K562 (cell line): ENCODE data around the gene ASB7. TPM values are rescaled to one million over a fixed set of nuclear protein-coding genes. Genes with fewer than 3 reads are reported as not detected.

Source experiments
- ATAC-seq: fragments of 200-7000 bp; cut with Tn5 transposase; 3 replicates; pipeline ENCODE4 v1.9.1; 2020; ENCODE audit warnings: moderate library complexity
- BruUV-seq: library from RNA; stranded (reverse); fragments of 400-500 nt; replicated peaks from 2 replicates; lab custom pipeline; 2021; lab: Mats Ljungman, UMichigan
- CTCF ChIA-PET: fragments of 300-600 bp; formaldehyde crosslinking; extraction: SDS; loops from one replicate; lab custom pipeline; 2021; ENCODE audit warnings: low intra/inter-chr PET ratio; lab: Yijun Ruan, JAX
- POLR2A ChIA-PET: fragments of 300-600, 350-650 bp; sonication (Branson Sonifier 250); formaldehyde crosslinking; extraction: SDS; loops from one replicate; lab custom pipeline; 2021; ENCODE audit warnings: antibody characterized with exemption, inconsistent platforms; lab: Yijun Ruan, JAX
- DNase-seq, 4 experiments: peaks; one replicate each; pipeline versions ENCODE4 v3.0.0 to v3.0.0-alpha.2; 2011 to 2018; ENCODE audit warnings: low spot score in 3 of 4, mixed read lengths in 3 of 4; ENCODE audit errors: extremely low read depth in 1 of 4
- FAIRE-seq: peaks from 2 replicates; lab custom pipeline; 2011; peaks lifted over from hg19 to GRCh38; lab: Jason Lieb, UNC
- H2AFZ ChIP-seq: 2 replicates; pipeline ENCODE4 v1.6.0; 2011; ENCODE audit warnings: low read depth, low read length, control low read depth, inconsistent platforms
- H3K27ac ChIP-seq: fragments of 200-600 bp; 3 replicates; pipeline ENCODE4 v1.8.0; 2011; ENCODE audit warnings: low read depth, mild to moderate bottlenecking, control low read depth, inconsistent platforms, low read length, moderate library complexity, mixed read lengths; ENCODE audit errors: extremely low read depth
- H3K27me3 ChIP-seq, 2 experiments: fragments of 300-600 bp in 1 of 2; 2 replicates in 1 of 2; 3 replicates in 1 of 2; pipeline versions ENCODE4 v1.6.0 to v1.8.0; 2011; ENCODE audit warnings: inconsistent platforms in 2 of 2, low read length in 2 of 2, mild to moderate bottlenecking in 1 of 2, mixed read lengths in 1 of 2, moderate library complexity in 1 of 2; ENCODE audit not compliant: control insufficient read depth in 2 of 2, insufficient read depth in 2 of 2
- H3K36me3 ChIP-seq: fragments of 300-600 bp; 3 replicates; pipeline ENCODE4 v1.8.0; 2011; ENCODE audit warnings: mild to moderate bottlenecking, low read length, inconsistent platforms; ENCODE audit not compliant: control insufficient read depth, insufficient read depth
- H3K4me1 ChIP-seq, 2 experiments: fragments of 200-600 bp in 1 of 2; replicated peaks in 1 of 2; 2 replicates in 1 of 2; 3 replicates in 1 of 2; pipeline versions ENCODE4 v1.5.1 to v1.8.0; 2011; ENCODE audit warnings: inconsistent platforms in 2 of 2, low read length in 2 of 2, mild to moderate bottlenecking in 1 of 2, mixed read lengths in 1 of 2, moderate library complexity in 1 of 2; ENCODE audit not compliant: control insufficient read depth in 2 of 2, insufficient read depth in 2 of 2
- H3K4me2 ChIP-seq: 2 replicates; pipeline ENCODE4 v1.6.1; 2011; ENCODE audit warnings: low read length, control low read depth, inconsistent platforms, mixed read lengths; ENCODE audit not compliant: insufficient read depth
- H3K4me3 ChIP-seq: fragments of 200-600 bp; sonication (generic), shearing (Covaris generic); 2 replicates; pipeline ENCODE4 v1.5.1; 2016; ENCODE audit warnings: control low read depth, inconsistent platforms
- H3K79me2 ChIP-seq: fragments of 200-600 bp; 3 replicates; pipeline ENCODE4 v1.8.0; 2011; ENCODE audit warnings: low read length, inconsistent platforms; ENCODE audit not compliant: control insufficient read depth, insufficient read depth
- H3K9ac ChIP-seq, 2 experiments: 2 replicates each; pipeline versions ENCODE4 v1.6.0 to v1.6.1; 2011; ENCODE audit warnings: low read depth in 2 of 2, low read length in 2 of 2, control low read depth in 1 of 2, inconsistent platforms in 1 of 2, mild to moderate bottlenecking in 1 of 2, mixed read lengths in 1 of 2; ENCODE audit not compliant: insufficient read depth in 1 of 2
- H3K9me1 ChIP-seq: one replicate; pipeline ENCODE4 v1.6.0; 2011; ENCODE audit warnings: inconsistent platforms, mild to moderate bottlenecking, low read length, moderate library complexity; ENCODE audit not compliant: control insufficient read depth, insufficient read depth
- H3K9me3 ChIP-seq: replicated peaks from 2 replicates; pipeline ENCODE4 v1.5.1; 2011; ENCODE audit warnings: low read depth, low read length, inconsistent platforms; ENCODE audit not compliant: control insufficient read depth, insufficient read depth
- H4K20me1 ChIP-seq: replicated peaks from 2 replicates; pipeline ENCODE4 v1.6.1; 2011; ENCODE audit warnings: low read length, inconsistent platforms, mixed read lengths; ENCODE audit not compliant: control insufficient read depth, insufficient read depth
- GABPA ChIP-seq: fragments of 200-800 bp; sonication (Bioruptor generic); conservative IDR thresholded peaks from 2 replicates; pipeline ENCODE4 v1.6.1; 2016; ENCODE audit warnings: low read depth, missing genetic modification characterization, missing compliant biosample characterization
- IFI16 ChIP-seq: fragments of 250-450 bp; sonication (Bioruptor Pico); IDR thresholded peaks from 2 replicates; pipeline ENCODE4 v2.1.2; 2022; ENCODE audit warnings: mild to moderate bottlenecking, inconsistent platforms
- NCOA1 ChIP-seq: fragments of 450-650 bp; IDR thresholded peaks from 2 replicates; pipeline ENCODE4 v1.6.1; 2016; ENCODE audit warnings: low read depth
- RB1 ChIP-seq: fragments of 450-650 bp; IDR thresholded peaks from 2 replicates; pipeline ENCODE4 v1.6.1; 2017; ENCODE audit warnings: low read depth, mild to moderate bottlenecking
- REST ChIP-seq, 2 experiments: fragments of 450-650 bp; formaldehyde crosslinking in 1 of 2; IDR thresholded peaks; 2 replicates each; pipeline versions ENCODE4 v1.4.0 to v1.6.1; 2014 to 2020; ENCODE audit warnings: mild to moderate bottlenecking in 2 of 2, borderline replicate concordance in 1 of 2, low read depth in 1 of 2
- SNRNP70 ChIP-seq: fragments of 200-400 bp; formaldehyde crosslinking; optimal IDR thresholded peaks from 2 replicates; pipeline ENCODE3; 2017; ENCODE audit warnings: low read depth, low read length
- SRSF9 ChIP-seq: fragments of 200-400 bp; formaldehyde crosslinking; IDR thresholded peaks from 2 replicates; pipeline ENCODE4 v1.6.1; 2017; ENCODE audit warnings: low read depth, low read length, borderline replicate concordance
- ZNF184 ChIP-seq: sonication (generic); formaldehyde crosslinking; IDR thresholded peaks from 2 replicates; pipeline ENCODE4 v1.5.0; 2020; ENCODE audit warnings: missing genetic modification reagents
- WGBS: fragments of 100-300 bp; shearing (Covaris generic); methylation state at CpG from one replicate; pipeline ENCODE4 v1.1.6; 2016; ENCODE audit warnings: low coverage, mixed read lengths; ENCODE audit not compliant: insufficient coverage; ENCODE audit errors: missing lambda C conversion rate; 5-methylcytosine and 5-hydroxymethylcytosine counted together
- in situ Hi-C: fragments of 300-500 bp; cut with MboI; formaldehyde crosslinking; loops from 4 replicates; pipeline ENCODE4 v1.15.0; 2018; ENCODE audit warnings: inconsistent platforms, mixed read lengths
- intact Hi-C: fragments of 100-400 bp; cut with micrococcal nuclease; formaldehyde crosslinking; loops from 2 replicates; pipeline ENCODE4 v1.14.2; 2022
- polyA plus RNA-seq, 8 experiments: library from polyadenylated mRNA; depleted of rRNA in 4 of 8; stranded (reverse) in 5 of 8; unstranded in 3 of 8; fragments of >200 nt; fragmentation: Nextera tagmentation in 2 of 8; fragmentation: Illumina TruSeq in 1 of 8; extraction: Ambion mirVana in 2 of 8; extraction: Trizol in 1 of 8; gene quantifications; 2 replicates each; pipeline versions ENCODE4 v1.2.1 to v1.2.3, GENCODE V29; 2011 to 2014; ENCODE audit warnings: inconsistent platforms in 1 of 8, missing spikeins in 1 of 8
- total RNA-seq, 7 experiments: library from RNA; depleted of rRNA in 6 of 7; stranded (reverse); fragments of >200 nt in 6 of 7; fragmentation: Illumina TruSeq in 2 of 7; extraction: Trizol in 2 of 7; gene quantifications; 2 replicates each; pipeline versions ENCODE4 v1.2.1 to v1.2.3, GENCODE V29; 2011 to 2021; ENCODE audit warnings: low replicate concordance in 1 of 7
- TF ChIP-seq, protein P1 (sequence below): fragments of 450-650 bp; formaldehyde crosslinking; IDR thresholded peaks from 2 replicates; pipeline ENCODE4 v1.4.0; 2020; ENCODE audit warnings: mild to moderate bottlenecking, moderate library complexity
- TF ChIP-seq, protein P2 (sequence below): sonication (generic); formaldehyde crosslinking; IDR thresholded peaks from 2 replicates; pipeline ENCODE4 v1.8.0; 2022; ENCODE audit warnings: missing genetic modification reagents, mild to moderate bottlenecking, borderline replicate concordance

The ASB7 gene
- total and polyA plus RNA-seq, 9 of the 15 experiments (the other 6 are each of a cell fraction or from before 2014, with no cell fraction given) = 1.8 to 10.1 (median 6.8) TPM

DNA sequence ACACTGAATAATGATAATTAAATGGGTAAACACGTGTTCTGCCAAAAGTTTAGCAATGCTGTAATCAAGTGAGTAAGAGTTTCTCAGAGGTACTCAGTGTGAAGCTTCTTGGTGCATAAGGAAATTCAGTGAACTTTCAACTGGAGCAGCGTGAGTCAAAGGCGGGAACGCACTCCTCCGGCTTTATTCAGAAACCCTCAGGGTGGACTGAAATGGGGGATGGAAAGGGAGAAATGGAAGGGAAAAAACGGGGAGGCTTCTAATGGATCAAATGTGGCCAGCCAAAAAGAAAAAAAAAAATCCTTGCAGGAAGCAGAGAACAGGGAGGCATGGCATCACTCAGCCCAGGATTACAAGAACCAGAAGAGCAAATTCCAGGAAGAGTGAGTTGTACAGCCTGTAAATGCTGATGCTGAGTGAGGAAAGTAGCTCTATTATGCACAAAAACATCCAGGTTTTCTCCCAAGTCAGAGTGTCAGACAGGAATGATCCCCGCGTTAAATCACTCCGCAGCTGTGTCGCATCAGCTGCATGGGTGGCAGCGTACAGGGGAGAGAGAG is 85.3 kb downstream of the ASB7 start:
- ChIA-PET CTCF (interaction anchor here (0.6 kb wide), 1 partner anchor 16 kb away, joined by 3 read pairs; no protein-coding TSS in a partner anchor), POLR2A (interaction anchor here (0.6 kb wide), 1 partner anchor 33 kb away, joined by 4 read pairs; no protein-coding TSS in a partner anchor)
- Histone ChIP-seq H3K9ac (no peak overlapping the region), H3K27ac (no peak overlapping the region), H2AFZ (no peak overlapping the region), H4K20me1 (no peaks in the 10 kb centered on the region), H3K4me3 (no peak overlapping the region), H3K4me2 (no peak overlapping the region), H3K9me1 (peaks cover 3% of the 10 kb centered on the region), H3K27me3 (peaks cover 7 to 66% of the 10 kb centered on the region in 2 experiments), H3K36me3 (no peaks in the 10 kb centered on the region), H3K4me1 (no peaks in the 10 kb centered on the region), H3K9me3 (no peaks in the 10 kb centered on the region), H3K79me2 (no peaks in the 10 kb centered on the region)
- ATAC-seq = no peak
- in situ Hi-C loops (no loop called here), intact Hi-C loops (no loop called here)
- no TSS peak for BruUV-seq
- DNase-seq = no peak
- 8% methylated on average over 11 of the region's 11 CpGs for WGBS
- no peak for FAIRE-seq
- TF ChIP-seq, protein P1, sequence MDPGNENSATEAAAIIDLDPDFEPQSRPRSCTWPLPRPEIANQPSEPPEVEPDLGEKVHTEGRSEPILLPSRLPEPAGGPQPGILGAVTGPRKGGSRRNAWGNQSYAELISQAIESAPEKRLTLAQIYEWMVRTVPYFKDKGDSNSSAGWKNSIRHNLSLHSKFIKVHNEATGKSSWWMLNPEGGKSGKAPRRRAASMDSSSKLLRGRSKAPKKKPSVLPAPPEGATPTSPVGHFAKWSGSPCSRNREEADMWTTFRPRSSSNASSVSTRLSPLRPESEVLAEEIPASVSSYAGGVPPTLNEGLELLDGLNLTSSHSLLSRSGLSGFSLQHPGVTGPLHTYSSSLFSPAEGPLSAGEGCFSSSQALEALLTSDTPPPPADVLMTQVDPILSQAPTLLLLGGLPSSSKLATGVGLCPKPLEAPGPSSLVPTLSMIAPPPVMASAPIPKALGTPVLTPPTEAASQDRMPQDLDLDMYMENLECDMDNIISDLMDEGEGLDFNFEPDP (CRISPR knock-in tag) = no peak
- TF ChIP-seq SRSF9 = no peak
- no peak for TF ChIP-seq ZNF184
- no peak for TF ChIP-seq REST (IDR thresholded peaks at IDR 0.05; ENCODE audit: borderline replicate concordance)
- no peak for TF ChIP-seq REST (CRISPR knock-in tag; IDR thresholded peaks at IDR 0.05; ENCODE audit: low read depth)
- TF ChIP-seq, protein P2, sequence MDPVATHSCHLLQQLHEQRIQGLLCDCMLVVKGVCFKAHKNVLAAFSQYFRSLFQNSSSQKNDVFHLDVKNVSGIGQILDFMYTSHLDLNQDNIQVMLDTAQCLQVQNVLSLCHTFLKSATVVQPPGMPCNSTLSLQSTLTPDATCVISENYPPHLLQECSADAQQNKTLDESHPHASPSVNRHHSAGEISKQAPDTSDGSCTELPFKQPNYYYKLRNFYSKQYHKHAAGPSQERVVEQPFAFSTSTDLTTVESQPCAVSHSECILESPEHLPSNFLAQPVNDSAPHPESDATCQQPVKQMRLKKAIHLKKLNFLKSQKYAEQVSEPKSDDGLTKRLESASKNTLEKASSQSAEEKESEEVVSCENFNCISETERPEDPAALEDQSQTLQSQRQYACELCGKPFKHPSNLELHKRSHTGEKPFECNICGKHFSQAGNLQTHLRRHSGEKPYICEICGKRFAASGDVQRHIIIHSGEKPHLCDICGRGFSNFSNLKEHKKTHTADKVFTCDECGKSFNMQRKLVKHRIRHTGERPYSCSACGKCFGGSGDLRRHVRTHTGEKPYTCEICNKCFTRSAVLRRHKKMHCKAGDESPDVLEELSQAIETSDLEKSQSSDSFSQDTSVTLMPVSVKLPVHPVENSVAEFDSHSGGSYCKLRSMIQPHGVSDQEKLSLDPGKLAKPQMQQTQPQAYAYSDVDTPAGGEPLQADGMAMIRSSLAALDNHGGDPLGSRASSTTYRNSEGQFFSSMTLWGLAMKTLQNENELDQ (CRISPR knock-in tag) = no peak
- TF ChIP-seq RB1 = no peak
- no peak for TF ChIP-seq GABPA (tag)
- no peak for TF ChIP-seq SNRNP70
- no peak for TF ChIP-seq NCOA1
- no peak for TF ChIP-seq IFI16 (CRISPR knock-in tag)
